Measurements from ENCODE around the gene IL1RAP. TPM values are rescaled to one million over a fixed set of nuclear protein-coding genes. Genes with fewer than 3 reads are reported as not detected.

IL1RAP gene
- total and polyA plus RNA-seq, 9 of the 15 experiments (the other 6 are each of a cell fraction or from before 2014, with no cell fraction given): 0.23 to 1.8 (median 0.88) TPM

GRCh38 chr3:190617185-190617584 is 103.3 kb downstream of the IL1RAP start:
- TF ChIP-seq RHOXF2B (CRISPR knock-in tag; conservative IDR thresholded peaks at IDR 0.05) (no peak), RFX1 (IDR thresholded peaks at IDR 0.05) (peak; percentile 36; the same call in 1 of the 2 replicates), SRSF7 (optimal IDR thresholded peaks at IDR 0.05; ENCODE audit: low read depth, low read length) (no peak)
- DNase-seq (ENCODE audit: extremely low read depth in 1 of 4, low spot score in 3 of 4) (no peak), FAIRE-seq (no peak), ATAC-seq (no peak)
- Histone ChIP-seq H3K4me2 (ENCODE audit: insufficient read depth, low read length) (no peak overlapping the region), H3K9me1 (ENCODE audit: control insufficient read depth, insufficient read depth, low read length) (no peaks in the 10 kb centered on the region), H3K79me2 (ENCODE audit: control insufficient read depth, insufficient read depth, low read length) (no peaks in the 10 kb centered on the region), H3K4me3 (no peak overlapping the region), H4K20me1 (replicated peaks; ENCODE audit: control insufficient read depth, insufficient read depth, low read length) (no peaks in the 10 kb centered on the region), H3K36me3 (ENCODE audit: control insufficient read depth, insufficient read depth, low read length) (no peaks in the 10 kb centered on the region), H3K27ac (ENCODE audit: extremely low read depth, low read depth, low read length) (no peak overlapping the region), H3K27me3 (ENCODE audit: control insufficient read depth in 2 of 2, insufficient read depth in 2 of 2, low read length in 2 of 2) (no peaks in the 10 kb centered on the region), H3K4me1 (replicated peaks in 1 of 2; ENCODE audit: control insufficient read depth in 2 of 2, insufficient read depth in 2 of 2, low read length in 2 of 2) (no peaks in the 10 kb centered on the region), H2AFZ (ENCODE audit: low read depth, low read length) (no peak overlapping the region), H3K9me3 (replicated peaks; ENCODE audit: control insufficient read depth, insufficient read depth, low read depth, low read length) (no peaks in the 10 kb centered on the region; the same call in 1 of the 2 replicates), H3K9ac (ENCODE audit: insufficient read depth in 1 of 2, low read depth in 2 of 2, low read length in 2 of 2) (no peak overlapping the region)
- POLR2A ChIA-PET: no interaction called here
- 0% methylated on average over 3 of the region's 3 CpGs for WGBS (ENCODE audit: insufficient coverage, low coverage, missing lambda C conversion rate)
- CTCF ChIA-PET (ENCODE audit: low intra/inter-chr PET ratio): no interaction called here
- in situ Hi-C loops (cut with MboI) (no loop called here), intact Hi-C loops (cut with micrococcal nuclease) (no loop called here)
- no TSS peak for BruUV-seq (replicated peaks)

GRCh38 chr3:190618330-190619030 is 104.6 kb downstream of the IL1RAP start:
- intact Hi-C loops (cut with micrococcal nuclease) (no loop called here), in situ Hi-C loops (cut with MboI) (no loop called here)
- no peak for ATAC-seq
- no peaks in the 10 kb centered on the region; the same call in 1 of the 2 replicates for H3K9me3 ChIP-seq (replicated peaks; ENCODE audit: control insufficient read depth, insufficient read depth, low read depth, low read length)
- no peaks in the 10 kb centered on the region for H3K79me2 ChIP-seq (ENCODE audit: control insufficient read depth, insufficient read depth, low read length)
- no peaks in the 10 kb centered on the region for H3K27me3 ChIP-seq (ENCODE audit: control insufficient read depth in 2 of 2, insufficient read depth in 2 of 2, low read length in 2 of 2)
- H3K27ac ChIP-seq (ENCODE audit: extremely low read depth, low read depth, low read length): no peak overlapping the region
- H4K20me1 ChIP-seq (replicated peaks; ENCODE audit: control insufficient read depth, insufficient read depth, low read length): no peaks in the 10 kb centered on the region
- H3K9ac ChIP-seq (ENCODE audit: insufficient read depth in 1 of 2, low read depth in 2 of 2, low read length in 2 of 2): no peak overlapping the region
- BruUV-seq (replicated peaks): no TSS peak
- H3K4me2 ChIP-seq (ENCODE audit: insufficient read depth, low read length): no peak overlapping the region
- DNase-seq (ENCODE audit: extremely low read depth in 1 of 4, low spot score in 3 of 4): no peak
- no peaks in the 10 kb centered on the region for H3K36me3 ChIP-seq (ENCODE audit: control insufficient read depth, insufficient read depth, low read length)
- no peaks in the 10 kb centered on the region for H3K9me1 ChIP-seq (ENCODE audit: control insufficient read depth, insufficient read depth, low read length)
- WGBS (ENCODE audit: insufficient coverage, low coverage, missing lambda C conversion rate): 2% methylated on average over 8 of the region's 8 CpGs
- H3K4me3 ChIP-seq: no peak overlapping the region
- ChIA-PET POLR2A (no interaction called here), CTCF (ENCODE audit: low intra/inter-chr PET ratio) (no interaction called here)
- no peak for TF ChIP-seq HIVEP1 (CRISPR knock-in tag; IDR thresholded peaks at IDR 0.05)
- no peak for TF ChIP-seq PML (IDR thresholded peaks at IDR 0.05; ENCODE audit: low read length)
- TF ChIP-seq RCOR1 (IDR thresholded peaks at IDR 0.05; ENCODE audit: borderline replicate concordance in 1 of 2, low read depth in 2 of 2, low read length in 2 of 2): no peak
- no peak for TF ChIP-seq TAF1 (IDR thresholded peaks at IDR 0.05; ENCODE audit: control insufficient read depth, extremely low read depth, insufficient read depth, low read length, severe bottlenecking)
- no peak for TF ChIP-seq CBFA2T2 (conservative IDR thresholded peaks at IDR 0.05)
- TF ChIP-seq EWSR1 (IDR thresholded peaks at IDR 0.05; ENCODE audit: borderline replicate concordance, low read depth, partially characterized antibody): no peak
- TF ChIP-seq CUX1 (CRISPR knock-in tag; IDR thresholded peaks at IDR 0.05): no peak
- TF ChIP-seq ZBED1 (IDR thresholded peaks at IDR 0.05): no peak
- H2AFZ ChIP-seq (ENCODE audit: low read depth, low read length): no peak overlapping the region
- no peaks in the 10 kb centered on the region for H3K4me1 ChIP-seq (replicated peaks in 1 of 2; ENCODE audit: control insufficient read depth in 2 of 2, insufficient read depth in 2 of 2, low read length in 2 of 2)
- no peak for FAIRE-seq
